HG02981 (cell line): Measurements from ENCODE around the gene HOXA11.

Experiments
- ATAC-seq: cut with Tn5 transposase; IDR thresholded peaks from one replicate; pipeline ENCODE4 v1.9.1; 2021; ENCODE audit warnings: mild to moderate bottlenecking, moderate library complexity; ENCODE audit not compliant: unreplicated experiment

Gene HOXA11

DNA sequence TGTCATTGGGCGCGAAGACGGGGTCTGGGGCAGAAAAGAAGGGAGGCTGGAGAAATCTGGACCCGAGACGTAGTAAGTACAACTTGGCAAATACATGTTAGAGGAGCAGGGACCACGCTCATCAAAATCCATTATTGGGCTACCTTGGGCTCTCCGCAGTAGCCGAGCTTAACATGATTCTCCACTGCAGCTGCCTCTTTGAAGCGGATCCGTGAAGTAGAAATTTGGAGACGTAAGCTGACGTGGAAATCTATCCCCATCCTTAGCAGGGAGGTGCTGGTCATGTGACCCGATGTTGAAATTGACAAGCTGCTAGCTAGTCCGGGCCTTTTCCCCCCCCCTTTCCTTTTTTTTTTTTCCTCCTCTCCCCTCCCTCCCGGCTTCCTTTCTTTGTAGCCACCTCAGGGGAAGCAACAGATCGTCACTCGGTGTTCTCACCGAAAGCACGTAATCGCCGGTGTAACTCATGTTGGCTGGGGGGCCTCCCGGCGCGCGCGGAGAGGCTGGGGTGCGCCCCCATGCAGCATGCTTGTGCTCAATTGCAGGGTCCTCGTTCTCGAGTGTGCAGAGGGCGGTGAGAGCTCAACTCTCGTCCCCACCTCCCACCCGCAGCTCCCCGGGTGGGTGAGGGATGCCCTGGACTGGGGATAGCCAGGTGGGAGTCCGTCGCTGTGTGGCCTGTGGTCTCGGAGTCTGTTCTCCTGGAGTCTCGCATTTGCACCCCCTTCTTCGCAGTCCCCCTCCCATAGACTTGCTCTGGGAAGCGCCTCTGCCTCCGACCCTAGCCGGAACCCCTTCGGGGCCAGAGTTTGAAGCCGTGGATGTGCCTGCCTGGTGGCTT is at the start of gene HOXA11:
Gene HOXA11 (minus strand): TSS at position 220 of the 841 bp plus-strand sequence. CDS start 88 bp downstream, at position 132.
- no peak for ATAC-seq

DNA sequence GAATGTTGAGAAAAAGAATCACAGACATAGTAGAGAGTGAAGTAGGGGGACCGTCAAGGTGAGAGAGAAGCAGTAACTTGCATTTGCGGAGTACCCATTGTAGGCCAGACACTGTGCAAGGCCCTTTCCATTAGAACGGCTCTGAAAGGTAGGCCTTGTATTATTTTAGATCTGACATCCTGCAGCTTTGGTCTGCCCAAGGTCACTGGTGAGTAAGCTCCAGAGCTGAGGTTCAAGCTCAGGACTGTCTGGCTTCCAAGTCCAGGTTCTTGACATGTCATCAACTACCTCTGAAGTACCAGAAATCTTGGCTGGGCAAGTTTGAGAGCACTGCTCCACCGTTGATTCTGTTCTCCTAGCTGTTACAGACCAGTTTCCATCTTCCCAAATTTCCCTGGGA is 44.4 kb upstream of the HOXA11 start:
- ATAC-seq: no peak

DNA sequence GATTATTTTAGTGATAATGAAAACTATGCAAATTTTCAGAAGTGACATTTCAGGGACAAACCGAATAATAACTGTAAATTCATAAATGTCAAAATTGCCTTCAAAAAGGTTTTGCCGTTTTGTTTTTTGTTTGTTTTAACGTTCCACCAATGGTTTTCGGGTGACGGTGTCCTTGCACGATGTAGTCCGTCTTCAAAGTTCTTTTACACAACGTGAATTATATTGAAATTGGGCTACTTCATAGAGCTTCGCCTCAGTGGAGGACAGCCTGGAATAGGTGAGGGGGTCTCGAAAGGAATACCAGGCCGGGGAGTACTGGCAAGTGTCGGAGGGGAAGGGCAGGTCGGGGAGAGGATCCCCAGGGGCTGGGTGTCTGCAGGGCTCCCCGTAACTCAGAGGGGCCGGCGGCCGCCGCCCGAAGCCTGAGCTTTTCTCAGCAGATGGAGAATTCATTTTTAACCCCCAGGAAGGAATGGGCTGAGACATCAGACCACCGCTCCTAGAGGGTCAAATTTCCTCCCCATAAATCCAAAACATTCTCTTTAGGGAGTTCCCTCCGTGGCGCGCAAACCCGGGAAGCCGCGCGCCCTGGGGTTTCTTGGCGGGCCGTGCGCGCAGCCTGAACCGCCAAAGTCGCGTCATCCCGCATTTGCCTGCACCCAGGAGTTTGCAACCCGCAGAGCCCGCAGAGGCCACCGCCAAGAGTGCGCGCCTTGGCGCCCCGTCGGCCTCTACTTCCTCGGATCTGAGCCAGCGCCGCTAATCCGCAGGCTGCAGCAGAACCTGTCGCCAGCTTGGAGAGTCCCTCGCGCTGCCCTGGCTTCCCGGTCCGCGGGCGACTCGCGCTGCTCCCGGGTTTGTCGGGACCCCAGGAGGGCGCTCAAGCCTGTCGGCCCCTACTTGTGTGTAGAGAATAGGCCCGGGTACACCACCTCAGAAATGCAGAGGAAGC is 40.2 kb upstream of the HOXA11 start:
- no peak for ATAC-seq

DNA sequence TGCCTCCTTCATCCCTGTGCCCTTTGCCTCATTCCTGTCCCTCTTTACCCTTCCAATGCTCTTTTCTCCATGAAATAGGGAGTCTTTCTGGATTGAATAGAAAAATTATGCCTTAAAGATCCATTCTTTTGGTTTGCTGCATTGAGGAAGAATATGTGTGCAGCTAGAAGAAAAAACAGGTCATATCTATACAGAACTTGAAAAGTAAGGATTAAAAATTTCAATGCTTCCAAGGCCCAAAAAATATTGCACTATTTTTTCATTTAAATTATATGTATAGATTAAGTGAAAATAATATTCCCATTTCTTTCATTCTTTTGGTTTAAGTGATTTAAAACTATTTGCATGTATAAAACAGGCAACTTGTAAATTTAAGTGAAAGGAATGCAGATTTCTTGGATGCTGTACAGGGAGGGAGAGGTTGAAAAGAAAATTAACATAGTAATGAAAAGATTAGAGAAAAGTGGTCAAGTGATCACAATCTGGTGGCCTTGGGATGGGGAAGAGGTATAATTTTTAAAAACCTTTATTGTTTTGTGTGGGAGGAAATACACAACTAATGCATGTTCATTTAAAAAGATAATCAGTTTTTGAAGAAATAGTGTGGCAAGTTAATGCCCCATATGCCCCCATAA is 39.0 kb upstream of the HOXA11 start:
- ATAC-seq: no peak

DNA sequence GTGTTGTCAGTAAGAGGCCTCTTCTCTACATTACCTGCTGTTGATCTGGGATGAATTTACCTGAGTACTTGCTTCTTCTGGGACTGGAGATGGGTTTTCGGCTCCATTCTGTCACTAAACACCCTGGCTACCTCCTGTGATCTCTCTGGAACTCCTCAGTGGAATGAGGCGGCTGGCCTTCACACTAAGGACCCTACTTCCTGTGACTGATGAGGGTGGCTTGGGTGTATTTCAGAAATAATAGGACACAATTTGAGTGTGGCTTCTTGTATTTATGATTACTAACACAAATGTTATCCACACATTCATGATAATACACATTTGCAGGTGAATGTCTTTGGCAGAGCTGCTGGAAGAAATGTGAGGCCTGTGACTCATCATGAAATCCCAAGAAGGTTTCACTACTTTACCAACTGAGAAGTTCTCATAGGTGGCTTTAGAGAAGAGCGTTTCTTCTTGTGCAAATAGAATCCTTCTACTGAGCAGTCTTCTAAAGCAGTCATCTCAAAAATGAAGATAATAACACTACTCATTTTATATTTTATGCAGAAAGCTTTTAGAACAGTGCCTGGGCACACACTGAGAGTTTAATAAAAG is 36.3 kb upstream of the HOXA11 start:
- no peak for ATAC-seq

DNA sequence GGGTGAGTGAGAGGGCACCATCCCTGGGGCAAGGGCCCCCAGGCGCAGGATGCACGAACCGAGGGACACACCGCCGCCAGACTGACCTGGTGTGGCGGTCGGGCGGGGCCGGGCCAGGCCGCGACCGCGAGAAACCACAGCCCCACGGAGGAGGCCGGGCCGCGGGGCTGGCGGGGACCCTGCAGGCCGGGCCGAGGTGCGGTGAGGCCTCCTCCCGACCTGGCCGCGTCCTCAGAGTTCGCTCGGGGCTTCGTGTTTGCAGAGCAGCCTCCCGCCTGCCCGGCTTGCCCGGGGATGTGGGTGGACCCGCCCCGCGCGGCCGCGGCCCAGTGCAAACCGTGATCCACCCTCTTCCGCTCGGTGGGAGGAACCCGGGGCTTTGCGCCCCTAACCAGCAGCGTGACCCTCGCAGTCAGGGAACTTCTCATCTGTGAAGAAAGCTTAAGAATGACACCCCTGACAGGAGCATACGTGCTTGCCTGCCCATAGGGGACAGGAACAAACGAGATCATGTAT is 35.5 kb upstream of the HOXA11 start:
- no peak for ATAC-seq

DNA sequence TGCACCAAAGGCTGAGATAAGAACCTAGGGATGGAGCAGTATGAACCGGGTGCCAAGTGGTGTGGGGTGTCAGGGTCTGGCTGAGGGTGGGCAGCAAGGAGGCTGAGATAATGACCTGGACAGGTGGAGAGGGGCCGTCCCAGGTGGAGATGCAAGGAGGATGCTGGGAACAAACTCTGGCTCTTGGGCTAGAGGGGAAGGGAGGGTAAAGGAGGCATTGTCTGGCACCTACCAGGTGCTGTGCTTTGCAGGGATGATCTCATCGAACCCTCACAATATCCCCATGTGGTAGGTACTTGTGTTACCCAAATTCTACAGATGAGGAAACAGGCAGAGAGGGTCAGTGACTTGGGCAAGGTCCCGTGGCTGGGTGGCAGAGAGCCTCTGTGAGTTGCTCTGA is 34.8 kb upstream of the HOXA11 start:
- ATAC-seq: no peak

DNA sequence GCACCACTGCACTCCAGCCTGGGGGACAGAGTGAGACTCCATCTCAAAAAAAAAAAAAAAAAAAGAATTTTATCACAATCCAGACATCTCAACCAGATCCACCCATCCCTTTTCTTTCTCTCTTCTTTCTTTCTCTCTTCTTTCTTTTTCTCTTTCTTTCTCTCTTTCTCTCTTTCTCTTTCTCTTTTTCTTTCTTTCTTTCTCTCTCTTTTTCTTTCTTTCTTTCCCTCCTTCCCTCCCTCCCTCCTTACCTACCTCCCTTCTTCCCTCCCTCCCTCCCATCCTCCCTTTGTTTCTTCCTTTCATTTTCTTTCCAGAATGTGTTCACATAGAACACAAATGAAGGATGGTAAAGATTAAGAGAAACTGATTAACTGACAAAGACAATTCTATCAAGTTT is 32.9 kb upstream of the HOXA11 start:
- ATAC-seq: no peak

DNA sequence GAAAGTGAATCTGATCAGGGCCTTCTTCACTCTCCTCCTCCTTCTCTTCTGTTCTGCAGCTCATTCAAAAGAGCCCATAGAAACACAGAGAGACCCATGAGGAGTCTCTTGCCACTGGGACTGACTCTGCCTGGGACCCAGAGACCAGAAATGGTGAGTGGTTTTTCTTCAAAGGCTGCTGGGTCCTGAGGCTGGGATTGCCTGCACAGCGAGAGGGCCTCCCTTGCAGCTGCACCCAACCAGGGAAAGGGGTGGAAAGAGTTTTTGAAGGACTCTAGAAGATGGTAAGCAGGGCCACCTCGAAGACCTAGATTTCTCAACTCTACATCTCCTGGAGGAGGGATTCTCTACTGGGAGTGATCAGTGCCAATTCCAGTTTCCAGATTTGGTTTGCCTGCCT is 30.3 kb upstream of the HOXA11 start:
- ATAC-seq: no peak

DNA sequence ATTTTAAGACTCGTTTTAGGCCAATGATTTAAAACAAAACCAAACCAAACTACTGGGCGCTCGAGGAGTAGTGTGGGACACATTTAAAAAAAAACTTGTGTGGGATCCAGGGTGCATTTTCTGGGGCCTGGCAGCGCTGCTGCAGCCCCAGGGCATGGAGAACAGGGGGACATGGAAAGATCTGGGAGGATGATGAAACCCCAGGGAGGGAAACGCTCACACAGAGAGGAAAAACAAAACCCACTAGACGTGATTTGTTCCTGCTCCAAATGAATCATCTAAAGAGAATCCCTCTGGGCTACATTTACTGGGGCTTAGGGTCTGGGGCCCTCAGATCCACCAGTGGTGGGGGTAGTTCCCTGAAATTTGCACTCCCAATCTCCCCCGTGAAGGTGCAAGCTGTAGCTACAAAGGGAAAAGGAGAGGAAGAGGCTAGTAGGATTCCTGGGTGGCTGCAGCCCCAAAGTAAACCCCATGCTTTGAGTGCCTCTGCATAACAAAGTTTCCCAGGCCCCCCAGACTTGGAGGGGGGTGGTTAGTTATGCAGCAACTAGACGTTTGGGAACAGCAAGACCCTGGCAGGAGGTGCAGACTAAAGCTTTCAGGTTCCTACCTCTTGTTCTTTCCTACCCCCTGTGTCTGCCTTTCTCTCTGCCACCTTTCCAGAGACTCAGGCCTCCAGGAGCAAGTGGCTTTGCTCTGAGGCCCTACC is 29.4 kb upstream of the HOXA11 start:
- no peak for ATAC-seq

DNA sequence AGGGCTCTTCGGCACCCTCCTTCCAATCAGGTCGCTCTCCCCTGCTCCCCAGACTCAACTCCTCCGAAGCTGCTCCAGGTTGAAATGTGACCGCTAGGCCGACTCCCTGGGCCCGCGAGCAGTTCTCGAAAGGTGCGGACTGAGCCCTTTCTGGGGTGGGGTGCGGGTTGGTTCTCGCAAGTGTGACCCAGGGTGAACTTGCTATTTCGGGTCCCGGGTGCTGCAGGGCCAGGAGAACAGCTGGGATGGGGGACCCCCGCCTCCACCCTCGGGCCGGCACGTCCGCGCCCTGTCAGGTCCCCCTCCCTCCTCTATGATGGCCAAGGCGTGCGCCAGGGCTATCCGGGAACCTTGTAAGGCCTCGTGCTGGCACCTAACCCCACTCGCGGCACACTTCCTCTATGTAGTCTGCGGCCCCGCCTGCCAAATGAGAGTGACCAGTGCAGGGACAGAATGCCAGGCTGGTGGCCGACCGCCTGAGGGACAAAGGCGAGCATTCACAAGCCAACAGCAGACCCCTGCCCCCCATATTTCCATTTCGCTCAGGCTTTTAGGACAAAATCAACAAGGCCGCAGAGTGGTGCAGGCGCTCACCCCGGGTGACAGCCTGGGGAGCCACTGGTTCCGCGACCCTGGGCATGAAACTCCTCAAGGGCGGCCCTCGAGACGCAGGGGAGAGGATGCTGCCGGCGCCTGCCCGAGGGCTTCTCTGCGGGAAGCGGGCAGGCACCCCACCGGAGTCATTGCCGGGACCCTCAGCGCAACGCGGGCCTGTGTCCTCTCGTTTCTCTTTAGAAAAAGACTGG is 28.6 kb upstream of the HOXA11 start:
- ATAC-seq: no peak

DNA sequence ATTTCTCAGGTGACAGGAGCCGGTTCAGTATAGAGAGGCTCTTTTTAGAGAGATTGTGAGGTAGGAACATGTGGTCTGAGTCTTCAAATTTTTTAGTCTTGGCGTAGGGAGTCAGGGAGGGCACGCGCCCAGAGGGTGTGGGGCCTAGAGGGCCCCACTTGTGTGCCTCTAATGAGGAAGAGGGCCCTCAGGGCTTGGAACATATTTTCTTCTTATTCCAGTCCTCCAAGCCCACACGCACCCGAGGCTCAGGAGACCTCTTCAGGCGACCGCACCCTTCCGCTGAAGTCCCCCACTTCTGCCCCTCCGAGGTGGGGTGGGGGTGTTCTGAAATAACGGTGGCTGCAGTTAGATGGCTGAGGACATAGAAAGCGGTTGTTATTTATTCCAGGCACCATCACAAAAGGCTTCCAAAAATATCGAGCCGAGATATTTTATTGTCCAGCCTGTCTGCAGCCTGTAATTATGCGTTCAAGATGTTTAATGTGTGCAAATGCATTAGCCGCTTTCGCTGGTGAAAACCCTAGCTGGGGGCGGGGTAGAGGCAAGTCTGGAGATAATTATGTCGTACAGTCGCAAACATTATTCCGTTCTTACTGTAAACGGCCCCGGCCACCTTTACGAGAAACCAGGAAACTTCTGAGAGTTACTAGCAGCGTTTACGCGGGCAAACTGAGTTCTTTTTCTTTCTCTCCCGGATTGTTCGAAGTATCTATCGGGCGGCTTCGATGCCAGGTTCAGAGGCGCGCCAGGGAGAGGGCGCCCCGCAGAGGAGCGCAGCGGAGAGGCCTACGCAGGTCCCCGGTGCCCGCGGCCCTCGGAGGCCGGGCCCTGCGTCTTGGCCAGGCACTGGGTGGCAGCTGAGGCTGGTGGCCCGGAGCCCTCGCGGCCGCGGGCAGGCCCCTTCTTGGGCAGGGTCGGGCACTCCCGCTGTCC is 27.7 kb upstream of the HOXA11 start:
- no peak for ATAC-seq

DNA sequence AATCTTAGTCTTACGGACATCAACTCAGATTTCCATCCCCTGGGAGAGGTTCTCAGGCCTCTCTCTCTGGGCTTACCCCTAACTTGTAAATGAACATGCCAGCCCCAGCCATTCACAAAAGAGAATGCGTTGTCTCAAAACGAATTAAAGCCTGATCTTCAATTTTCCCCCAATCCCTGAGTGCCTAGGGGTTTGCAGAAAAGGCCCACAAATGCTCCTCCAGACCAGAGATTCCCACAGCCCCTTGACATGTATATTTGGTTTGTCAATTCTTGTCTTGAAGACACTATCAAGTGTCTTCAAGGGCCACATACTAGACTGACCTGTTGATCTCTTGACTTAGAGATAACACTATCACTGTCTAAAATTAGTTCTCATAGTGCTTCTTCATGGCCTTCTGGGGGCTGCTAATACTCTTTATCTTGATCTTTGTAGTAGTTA is 26.8 kb upstream of the HOXA11 start:
- ATAC-seq: no peak

DNA sequence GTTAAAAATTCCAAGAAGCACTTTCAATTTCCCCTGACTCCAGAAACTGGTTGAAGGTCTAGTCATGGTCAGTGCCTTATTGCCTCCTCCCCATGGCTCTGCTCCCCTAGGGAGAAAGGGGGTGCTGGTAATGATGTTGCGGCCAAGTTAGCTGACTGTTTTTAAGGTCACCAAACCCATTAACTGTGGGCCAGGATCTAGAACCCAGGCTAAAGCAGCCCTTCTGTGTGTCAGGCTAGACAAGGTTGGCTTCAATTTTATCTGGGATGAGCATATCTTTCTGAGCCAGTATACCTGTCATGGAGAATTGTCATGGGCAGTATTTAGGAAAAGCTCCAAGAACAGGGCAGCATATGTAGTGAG is 26.0 kb upstream of the HOXA11 start:
- no peak for ATAC-seq

DNA sequence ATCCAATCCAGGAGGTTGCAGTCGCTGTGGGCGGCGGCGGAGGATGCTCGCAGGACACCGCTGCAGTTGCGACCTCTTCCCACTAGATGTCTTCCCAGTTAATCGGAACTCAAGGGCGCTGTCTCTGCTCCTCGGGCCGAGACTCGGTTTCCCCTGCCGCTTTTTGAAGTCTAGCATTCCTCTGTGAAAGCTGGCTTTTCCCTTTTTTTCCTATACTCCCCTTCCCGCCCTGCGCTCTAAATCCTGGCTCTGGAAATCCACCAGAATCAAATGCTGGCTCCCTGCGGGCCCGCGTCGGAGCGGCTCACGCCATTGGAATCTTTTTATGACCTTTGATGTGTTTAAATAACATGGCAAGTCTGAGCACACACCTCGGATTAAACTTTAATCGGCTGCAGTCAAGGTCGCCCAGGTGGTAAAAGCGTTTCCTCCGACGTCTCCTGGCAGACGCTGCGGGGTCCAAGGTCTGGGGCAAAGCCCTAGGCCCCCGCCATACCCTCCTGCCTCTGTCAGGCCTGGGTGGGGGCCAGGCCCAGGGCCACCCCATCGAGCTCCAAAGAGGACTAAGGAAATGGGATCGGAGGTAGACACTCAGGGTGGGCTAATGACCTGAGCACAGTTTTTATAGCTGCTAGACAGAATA is 25.5 kb upstream of the HOXA11 start:
- ATAC-seq: peak; percentile 47

DNA sequence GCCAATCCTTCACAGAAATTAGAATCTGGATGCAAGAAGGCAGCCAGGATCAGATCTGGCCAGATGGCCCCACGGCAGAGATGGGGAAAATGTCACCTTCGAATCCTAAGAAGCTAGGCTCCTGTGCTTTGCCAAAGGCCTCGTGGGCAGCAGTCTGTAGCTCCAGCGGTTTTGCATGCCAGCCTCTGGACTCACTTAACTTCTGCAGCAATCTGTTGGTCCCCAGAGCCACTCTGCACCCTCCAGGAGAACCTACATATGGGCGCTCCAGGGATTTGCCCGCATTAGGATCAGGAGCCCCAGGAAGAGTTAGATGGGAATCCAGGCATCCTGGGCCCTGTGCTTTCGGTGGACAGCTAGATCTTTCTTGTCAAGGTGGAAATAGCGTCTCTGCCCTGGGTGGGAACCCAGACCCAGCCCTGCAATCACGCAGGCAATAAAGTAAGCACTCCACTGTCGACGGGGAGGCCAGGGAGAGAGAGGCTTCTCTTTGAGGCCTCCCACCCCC is 25.0 kb upstream of the HOXA11 start:
- no peak for ATAC-seq

DNA sequence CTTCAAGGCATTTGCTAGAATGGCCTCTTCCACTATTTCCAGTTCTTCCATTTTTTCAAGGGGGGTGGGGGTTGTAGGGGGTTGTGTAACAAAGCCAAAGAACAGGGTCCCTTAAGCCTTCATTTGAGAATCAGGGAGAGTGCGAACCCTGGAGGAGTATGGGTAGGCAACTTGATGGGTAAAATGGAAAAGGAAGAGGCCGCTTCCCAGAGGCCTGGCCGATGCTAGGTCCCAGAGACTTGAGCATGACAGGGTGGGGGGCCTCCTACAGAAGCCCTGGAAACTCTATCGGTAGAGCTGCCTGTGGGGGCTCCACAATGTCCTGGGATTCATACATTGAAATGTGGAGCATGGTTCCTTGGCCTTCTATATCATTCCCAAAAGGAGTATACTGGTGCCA is 24.0 kb upstream of the HOXA11 start:
- ATAC-seq: no peak
